Neuronal stem cell (in vitro differentiated cells): ENCODE results near the gene RSL24D1. TPM values are rescaled to one million over a fixed set of nuclear protein-coding genes. Genes with fewer than 3 reads are reported as not detected.
A peak's percentile ranks its signal among the peaks of the same experiment; 100 is the strongest.

ENCODE experiments used
- DNase-seq: peaks from one replicate; pipeline ENCODE4 v3.0.0-alpha.2; 2013; ENCODE audit warnings: low spot score
- H2AFZ ChIP-seq: one replicate; pipeline ENCODE4 v1.6.1; 2013; ENCODE audit warnings: mild to moderate bottlenecking, low read length, inconsistent platforms
- H2AK5ac ChIP-seq: 2 replicates; pipeline ENCODE4 v1.6.1; 2013; ENCODE audit warnings: low read depth, mild to moderate bottlenecking, inconsistent platforms, low read length, moderate library complexity, mixed read lengths
- H2BK120ac ChIP-seq: 2 replicates; pipeline ENCODE4 v1.6.1; 2013; ENCODE audit warnings: low read depth, mild to moderate bottlenecking, inconsistent platforms, low read length, moderate library complexity, mixed read lengths
- H2BK12ac ChIP-seq: one replicate; pipeline ENCODE4 v1.6.1; 2013; ENCODE audit warnings: low read length, inconsistent platforms
- H2BK15ac ChIP-seq: 2 replicates; pipeline ENCODE4 v1.6.1; 2013; ENCODE audit warnings: mild to moderate bottlenecking, low read length, inconsistent platforms, mixed read lengths
- H2BK5ac ChIP-seq: one replicate; pipeline ENCODE4 v1.6.1; 2013; ENCODE audit warnings: inconsistent platforms, mild to moderate bottlenecking, low read length, moderate library complexity
- H3K14ac ChIP-seq: one replicate; pipeline ENCODE4 v1.6.1; 2013; ENCODE audit warnings: low read length, inconsistent platforms
- H3K18ac ChIP-seq: 2 replicates; pipeline ENCODE4 v1.6.1; 2013; ENCODE audit warnings: low read length, inconsistent platforms
- H3K23ac ChIP-seq: 2 replicates; pipeline ENCODE4 v1.6.1; 2013; ENCODE audit warnings: low read depth, mild to moderate bottlenecking, mixed read lengths, low read length, inconsistent platforms; ENCODE audit not compliant: poor library complexity
- H3K27ac ChIP-seq: replicated peaks from 3 replicates; pipeline ENCODE4 v1.5.1; 2013; ENCODE audit warnings: low read length, inconsistent platforms
- H3K27me3 ChIP-seq, 3 experiments: 2 replicates each; pipeline ENCODE4 v1.6.1; 2013; ENCODE audit warnings: low read length in 3 of 3, mild to moderate bottlenecking in 2 of 3, inconsistent platforms in 1 of 3, low read depth in 1 of 3, mixed read lengths in 1 of 3, moderate library complexity in 1 of 3; ENCODE audit not compliant: control insufficient read depth in 3 of 3, insufficient read depth in 3 of 3
- H3K36me3 ChIP-seq, 2 donors: replicated peaks in 1 of 2; 2 replicates each; pipeline ENCODE4 v1.6.1; 2013; ENCODE audit warnings: low read length in 2 of 2; ENCODE audit not compliant: control insufficient read depth in 2 of 2, insufficient read depth in 2 of 2
- H3K4ac ChIP-seq: 2 replicates; pipeline ENCODE4 v1.6.1; 2013; ENCODE audit warnings: inconsistent platforms, mild to moderate bottlenecking, low read length, moderate library complexity
- H3K4me1 ChIP-seq, 2 donors: 1 replicate in 1 of 2; 2 replicates in 1 of 2; pipeline ENCODE4 v1.6.1; 2013; ENCODE audit warnings: low read length in 2 of 2, low read depth in 1 of 2; ENCODE audit not compliant: control insufficient read depth in 2 of 2, insufficient read depth in 1 of 2
- H3K4me2 ChIP-seq: one replicate; pipeline ENCODE4 v1.6.1; 2013; ENCODE audit warnings: mild to moderate bottlenecking, low read length, inconsistent platforms; ENCODE audit not compliant: insufficient read depth, poor library complexity, severe bottlenecking
- H3K4me3 ChIP-seq, 2 donors: 2 replicates each; pipeline ENCODE4 v1.5.1; 2013; ENCODE audit warnings: low read length in 2 of 2, mild to moderate bottlenecking in 2 of 2, inconsistent platforms in 1 of 2, moderate library complexity in 1 of 2
- H3K79me1 ChIP-seq: one replicate; pipeline ENCODE4 v1.6.1; 2013; ENCODE audit warnings: low read depth, mild to moderate bottlenecking, inconsistent platforms, low read length, moderate library complexity
- H3K9ac ChIP-seq: one replicate; pipeline ENCODE4 v1.6.1; 2013; ENCODE audit warnings: mild to moderate bottlenecking, low read depth, low read length, inconsistent platforms; ENCODE audit not compliant: poor library complexity
- H3K9me3 ChIP-seq, 2 donors: replicated peaks in 1 of 2; 2 replicates each; pipeline versions ENCODE3 to v1.6.1; 2013; ENCODE audit warnings: low read length in 2 of 2, mild to moderate bottlenecking in 2 of 2, inconsistent platforms in 1 of 2, low read depth in 1 of 2, mixed read lengths in 1 of 2, moderate library complexity in 1 of 2; ENCODE audit not compliant: control insufficient read depth in 2 of 2, insufficient read depth in 1 of 2
- H4K8ac ChIP-seq: one replicate; pipeline ENCODE4 v1.6.1; 2013; ENCODE audit warnings: low read depth, mild to moderate bottlenecking, inconsistent platforms, low read length, moderate library complexity
- H4K91ac ChIP-seq: one replicate; pipeline ENCODE4 v1.6.1; 2013; ENCODE audit warnings: low read length, low read depth, mild to moderate bottlenecking, inconsistent platforms; ENCODE audit not compliant: poor library complexity
- whole genome bisulfite sequencing, 2 donors: extraction: QIAGEN DNeasy Blood & Tissue Kit; methylation state at CpG; one replicate each; pipeline ENCODE4 v1.1.7; 2013; ENCODE audit warnings: missing lambda C conversion rate in 2 of 2, mixed read lengths in 1 of 2; ENCODE audit not compliant: insufficient read length in 2 of 2, insufficient replicate concordance in 1 of 2; ENCODE audit errors: extremely low coverage in 2 of 2; 5-methylcytosine and 5-hydroxymethylcytosine counted together
- polyA plus RNA-seq, 2 experiments: library from polyadenylated mRNA; stranded (reverse); fragments of 200-250 nt; gene quantifications; one replicate each; pipeline ENCODE4 v1.2.3, GENCODE V29; 2013

The RSL24D1 gene
- polyA plus RNA-seq (2013, experiment 1 of 2): 97.7 TPM
- 98.2 TPM for polyA plus RNA-seq (2013, experiment 2 of 2)

DNA sequence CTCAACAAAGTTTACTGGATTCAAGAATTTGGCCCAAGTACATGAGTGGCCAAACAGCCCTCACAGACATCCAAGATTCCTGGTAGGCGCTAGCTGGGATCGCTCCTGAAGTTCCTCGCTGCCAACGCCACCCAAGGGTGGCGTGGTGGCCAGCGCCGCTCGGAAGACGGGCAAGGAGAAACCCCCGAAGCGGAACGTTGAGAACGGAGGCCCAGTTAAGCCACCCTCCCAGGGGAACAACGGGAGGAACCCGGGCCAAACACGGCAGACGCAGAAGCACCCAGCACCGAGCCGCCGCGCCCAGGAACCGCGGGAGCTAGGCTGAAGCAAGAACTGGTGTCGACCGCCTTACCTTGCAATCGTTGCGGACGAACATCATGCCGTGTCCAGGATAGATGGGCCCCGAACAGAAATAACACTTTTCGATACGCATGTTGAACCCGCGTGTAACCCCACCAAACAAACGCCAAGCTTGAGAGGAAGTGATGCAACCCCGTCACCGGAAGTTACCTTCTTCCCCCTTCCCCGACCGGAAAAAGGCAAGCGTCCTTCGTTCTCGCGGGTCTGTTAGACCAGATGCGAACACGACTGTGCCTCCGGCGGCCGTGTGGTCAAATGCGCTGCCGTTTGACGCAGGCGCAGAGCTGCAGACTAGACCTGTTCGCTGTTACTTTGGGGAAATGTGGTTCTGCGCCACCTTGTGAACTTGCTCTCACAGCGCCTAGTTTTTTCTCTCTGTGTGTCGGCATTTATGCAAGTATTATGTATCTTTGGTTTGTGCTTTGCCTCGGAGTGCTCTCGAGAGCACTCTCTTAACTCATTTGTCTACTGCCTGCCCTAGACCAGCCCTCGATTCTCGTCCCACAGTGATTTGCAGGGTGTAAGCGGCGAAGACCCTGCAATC is at the start of gene RSL24D1:
TSS of gene RSL24D1 (minus strand) at position 484 of the 904 bp plus-strand sequence. CDS start at position 433, 51 bp downstream.
- H2BK5ac ChIP-seq: no peak within 1 kb of the TSS
- peak within 1 kb of the TSS; percentile 9 for H2AK5ac ChIP-seq
- H3K79me1 ChIP-seq: no peaks in the 10 kb centered on the region
- H4K91ac ChIP-seq: no peak within 1 kb of the TSS
- H4K8ac ChIP-seq: no peak within 1 kb of the TSS
- peak within 1 kb of the TSS; percentile 91 for H3K9ac ChIP-seq
- no peak within 1 kb of the TSS for H2BK12ac ChIP-seq
- no peaks in the 10 kb centered on the region for H3K27me3 ChIP-seq
- H3K4me2 ChIP-seq: peak within 1 kb of the TSS; percentile 61
- peaks cover 0 to 8% of the 10 kb centered on the region in 2 donors for H3K9me3 ChIP-seq
- H3K4me3 ChIP-seq: peak within 1 kb of the TSS; percentile 68 to 94
- peak within 1 kb of the TSS; percentile 43 for H3K14ac ChIP-seq
- H2BK120ac ChIP-seq: no peak within 1 kb of the TSS
- H2BK15ac ChIP-seq: no peak within 1 kb of the TSS
- H3K27ac ChIP-seq: peak within 1 kb of the TSS; percentile 75
- no peak within 1 kb of the TSS for H3K23ac ChIP-seq
- peak within 1 kb of the TSS; percentile 83 for H2AFZ ChIP-seq
- peak; percentile 89 for DNase-seq
- peak within 1 kb of the TSS; percentile 88 for H3K18ac ChIP-seq
- WGBS, 2 donors: no CpG with 5 or more reads among the region's 62 CpGs
- peaks cover 4 to 36% of the 10 kb centered on the region in 2 donors for H3K36me3 ChIP-seq
- no peak within 1 kb of the TSS for H3K4ac ChIP-seq
- H3K4me1 ChIP-seq: peaks cover 0 to 7% of the 10 kb centered on the region in 2 donors

DNA sequence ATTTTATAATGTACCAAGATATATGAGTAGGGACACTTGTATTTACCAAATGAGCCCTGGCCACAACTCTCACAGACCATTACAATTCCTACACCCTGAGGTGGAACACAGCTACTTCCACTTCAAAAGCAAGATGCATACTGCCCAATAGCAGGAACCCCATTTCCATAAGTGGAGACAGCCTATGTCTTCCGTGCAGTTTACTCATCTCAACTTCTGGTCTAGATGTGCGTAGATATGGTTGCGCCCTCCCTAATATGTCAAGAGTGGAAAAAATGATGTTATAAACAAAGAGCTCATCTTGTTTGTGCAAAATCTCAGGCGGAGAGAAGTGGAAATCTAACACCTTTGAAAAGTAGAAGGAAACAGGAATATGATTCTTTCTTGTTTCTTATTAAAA is 48.3 kb upstream of the RSL24D1 start:
- no peaks in the 10 kb centered on the region for H3K79me1 ChIP-seq
- no peak for DNase-seq
- no CpG with 5 or more reads among the region's 4 CpGs for WGBS, 2 donors
- H3K23ac ChIP-seq: no peak overlapping the region
- H3K4me1 ChIP-seq: no peaks in the 10 kb centered on the region
- no peak overlapping the region for H3K18ac ChIP-seq
- no peak overlapping the region for H3K4ac ChIP-seq
- no peak overlapping the region for H2BK5ac ChIP-seq
- H3K4me2 ChIP-seq: no peak overlapping the region
- H4K8ac ChIP-seq: no peak overlapping the region
- no peak overlapping the region for H2AFZ ChIP-seq
- H3K4me3 ChIP-seq: no peak overlapping the region
- H3K36me3 ChIP-seq: no peaks in the 10 kb centered on the region
- H2BK15ac ChIP-seq: no peak overlapping the region
- no peak overlapping the region for H2AK5ac ChIP-seq
- no peak overlapping the region for H3K27ac ChIP-seq
- H3K9ac ChIP-seq: no peak overlapping the region
- H3K14ac ChIP-seq: no peak overlapping the region
- H4K91ac ChIP-seq: no peak overlapping the region
- H3K27me3 ChIP-seq: no peaks in the 10 kb centered on the region
- no peak overlapping the region for H2BK12ac ChIP-seq
- no peak overlapping the region for H2BK120ac ChIP-seq
- H3K9me3 ChIP-seq: no peaks in the 10 kb centered on the region

DNA sequence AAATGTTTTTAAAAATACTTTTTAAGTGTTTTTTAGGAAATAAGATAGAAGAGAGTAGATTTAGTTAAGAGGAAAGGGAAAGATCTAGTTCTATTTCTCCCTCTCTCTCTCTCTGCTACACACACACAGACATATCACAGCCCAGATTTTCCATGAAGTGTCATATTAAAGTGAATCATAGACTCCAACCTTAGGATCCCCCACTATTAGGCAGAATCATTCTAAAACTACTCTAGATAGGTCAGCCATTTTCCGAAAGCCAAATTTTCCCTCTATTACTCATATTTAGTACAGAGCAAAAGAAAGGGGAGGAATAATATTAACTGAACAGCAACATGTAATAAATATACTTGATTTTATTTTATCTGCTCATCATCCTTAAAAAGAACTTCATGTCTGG is 45.1 kb upstream of the RSL24D1 start:
- H3K79me1 ChIP-seq: no peaks in the 10 kb centered on the region
- H2BK15ac ChIP-seq: no peak overlapping the region
- WGBS, 2 donors: no CpG with 5 or more reads among the region's 1 CpG

DNA sequence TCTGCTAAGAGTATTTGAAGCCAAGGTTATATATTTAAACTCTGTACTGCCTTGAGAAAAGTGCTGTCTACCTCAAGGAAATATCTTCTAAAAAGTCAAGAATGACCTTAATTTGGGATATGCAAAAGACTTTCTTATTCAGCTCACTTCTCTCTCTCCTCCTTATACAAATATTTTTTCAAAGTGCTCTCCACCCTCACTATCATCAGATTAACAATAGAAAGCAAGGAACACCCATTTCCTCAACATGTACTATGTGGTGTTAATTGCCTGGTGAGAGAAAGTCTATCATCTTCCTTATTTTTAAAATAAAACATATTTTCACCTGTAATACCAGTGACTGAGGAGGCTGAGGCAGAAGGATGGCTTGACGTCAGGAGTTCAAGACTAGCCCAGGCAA is 44.4 kb upstream of the RSL24D1 start:
- Histone ChIP-seq H3K4me1 (no peaks in the 10 kb centered on the region), H2BK120ac (no peak overlapping the region), H3K9ac (no peak overlapping the region), H4K8ac (no peak overlapping the region), H3K4ac (no peak overlapping the region), H2AK5ac (no peak overlapping the region), H3K79me1 (no peaks in the 10 kb centered on the region), H3K27me3 (no peaks in the 10 kb centered on the region), H2AFZ (no peak overlapping the region), H3K4me3 (no peak overlapping the region), H2BK15ac (no peak overlapping the region), H4K91ac (no peak overlapping the region), H2BK5ac (no peak overlapping the region), H3K4me2 (no peak overlapping the region), H3K9me3 (no peaks in the 10 kb centered on the region), H3K18ac (no peak overlapping the region), H3K14ac (no peak overlapping the region), H3K27ac (no peak overlapping the region), H2BK12ac (no peak overlapping the region), H3K23ac (no peak overlapping the region), H3K36me3 (no peaks in the 10 kb centered on the region)
- DNase-seq: no peak
- no CpG with 5 or more reads among the region's 1 CpG for WGBS, 2 donors

More for the DNA sequence above, 45.1 kb upstream of the RSL24D1 start:
- no peak overlapping the region for H2AK5ac ChIP-seq
- H3K4me3 ChIP-seq: no peak overlapping the region
- H3K18ac ChIP-seq: no peak overlapping the region
- H3K9ac ChIP-seq: no peak overlapping the region
- no peak overlapping the region for H3K4me2 ChIP-seq
- H3K14ac ChIP-seq: no peak overlapping the region
- H2BK12ac ChIP-seq: no peak overlapping the region
- H2BK120ac ChIP-seq: no peak overlapping the region
- no peaks in the 10 kb centered on the region for H3K4me1 ChIP-seq
- H2AFZ ChIP-seq: no peak overlapping the region
- H3K4ac ChIP-seq: no peak overlapping the region
- H4K8ac ChIP-seq: no peak overlapping the region
- H3K27ac ChIP-seq: no peak overlapping the region
- H2BK5ac ChIP-seq: no peak overlapping the region
- no peaks in the 10 kb centered on the region for H3K9me3 ChIP-seq
- no peaks in the 10 kb centered on the region for H3K27me3 ChIP-seq
- H3K23ac ChIP-seq: no peak overlapping the region
- DNase-seq: no peak
- H3K36me3 ChIP-seq: no peaks in the 10 kb centered on the region
- no peak overlapping the region for H4K91ac ChIP-seq
